HG03060 (cell line): Measurements from ENCODE around the gene HYDIN.

Experiments used
- ATAC-seq: cut with Tn5 transposase; IDR thresholded peaks from one replicate; pipeline ENCODE4 v1.9.1; 2021; ENCODE audit warnings: low read depth, moderate number of reproducible peaks; ENCODE audit not compliant: unreplicated experiment

HYDIN gene

DNA sequence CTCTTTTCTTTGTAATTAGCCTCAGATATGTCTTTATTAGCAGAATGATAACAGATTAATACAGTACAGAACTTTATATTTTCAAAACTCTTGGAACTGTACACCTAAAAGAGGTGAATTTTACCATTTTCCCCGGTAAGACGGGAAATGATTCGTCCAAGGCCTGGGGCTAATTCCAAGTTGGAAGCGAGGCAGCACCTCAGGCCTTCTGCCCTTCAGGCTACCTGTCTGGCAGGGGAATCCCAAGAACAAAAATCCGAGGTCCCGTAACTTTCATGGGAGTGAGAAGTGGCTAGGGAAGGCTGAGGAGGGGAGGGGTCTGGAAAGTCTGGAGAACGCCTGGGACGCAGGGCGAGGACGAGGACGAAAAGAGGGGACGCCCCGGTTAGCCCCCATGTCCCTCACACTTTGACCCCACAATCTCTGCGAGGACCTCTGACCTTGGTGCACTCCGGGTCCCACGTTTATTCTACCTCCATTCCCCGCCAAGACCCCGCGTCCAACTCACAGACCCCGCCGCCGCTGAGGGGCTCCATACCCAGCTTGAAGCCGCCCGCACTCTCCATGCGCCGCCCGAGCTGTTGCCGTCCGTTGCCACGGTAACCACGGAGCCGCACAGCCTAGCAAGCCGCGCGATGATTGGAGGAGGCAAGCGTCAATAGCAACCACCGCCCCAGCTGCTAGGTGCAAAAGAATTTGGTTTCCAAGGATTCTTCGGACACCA is at the start of gene HYDIN:
TSS of gene HYDIN (minus strand) at position 601 of the 724 bp plus-strand sequence. CDS start 43,827 bp downstream, outside the sequence.
- no peak for ATAC-seq

DNA sequence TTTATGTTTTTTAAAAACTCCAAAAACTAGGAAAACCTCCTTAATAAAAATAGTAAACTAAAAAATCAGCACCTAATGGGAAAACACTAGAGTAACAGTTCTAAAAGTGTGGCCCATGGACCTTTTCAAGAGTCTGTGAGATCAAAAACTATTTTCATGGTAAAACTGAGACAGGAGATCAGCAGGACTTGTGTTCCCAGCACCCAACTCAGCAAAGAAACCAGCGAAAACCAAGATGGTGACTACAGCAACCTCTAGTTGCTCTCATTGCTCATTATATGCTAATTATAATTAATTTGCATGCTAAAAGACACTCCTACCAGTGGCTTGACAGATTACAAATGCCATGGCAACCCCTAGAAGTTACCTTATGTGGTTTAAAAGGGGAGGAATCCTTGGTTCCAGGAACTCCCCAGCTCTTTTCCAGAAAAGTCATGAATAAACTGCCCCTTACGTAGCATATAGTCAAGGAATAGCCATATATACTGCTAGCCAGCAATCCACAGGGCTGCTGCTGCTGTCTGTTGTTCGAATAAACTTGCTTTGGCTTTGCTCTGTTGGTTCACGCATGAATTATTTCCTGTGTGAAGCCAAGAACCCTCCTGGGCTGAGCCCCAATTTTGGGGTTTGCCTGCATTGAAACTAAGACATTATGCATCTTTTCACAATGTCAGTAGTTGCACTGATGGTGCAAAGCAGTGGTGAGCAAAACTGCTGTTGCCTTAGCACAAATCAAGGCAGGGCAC is 46.2 kb upstream of the HYDIN start:
- no peak for ATAC-seq

DNA sequence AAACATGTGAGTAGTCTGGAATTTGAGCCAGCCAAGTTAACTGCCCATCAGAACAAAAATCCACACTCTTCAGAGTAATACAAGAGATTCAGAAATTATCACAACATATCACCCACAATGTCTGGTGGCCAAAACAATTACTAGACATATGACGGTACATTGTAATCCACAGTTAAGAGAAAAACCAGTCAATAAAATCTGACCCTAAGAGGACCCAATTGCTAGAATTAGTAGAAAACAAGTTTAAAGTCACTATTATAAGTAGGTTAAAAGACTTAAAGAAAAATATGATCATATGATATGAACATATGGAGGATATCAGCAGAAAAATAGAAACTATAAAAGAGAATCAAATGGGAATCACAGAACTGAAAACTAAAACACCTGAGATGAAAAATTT is 42.9 kb upstream of the HYDIN start:
- ATAC-seq: no peak

DNA sequence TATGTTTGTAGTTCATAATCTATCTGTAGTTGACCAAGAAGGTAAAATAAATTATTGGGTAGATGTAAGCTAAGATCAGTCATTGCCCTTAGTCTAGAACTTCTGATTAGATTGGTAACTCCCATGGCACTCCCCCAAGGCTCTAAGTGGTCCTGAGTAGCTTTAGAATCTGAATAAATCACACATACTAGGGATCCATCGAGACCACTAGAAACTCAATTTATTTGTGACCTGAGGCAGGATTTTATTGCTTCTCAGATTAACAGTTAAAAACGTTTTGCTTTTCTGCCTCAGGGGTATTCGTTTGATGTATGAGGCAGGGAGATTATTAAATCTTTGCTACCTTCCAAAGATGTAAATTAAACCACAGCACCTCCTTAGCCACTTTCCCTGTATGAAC is 33.8 kb upstream of the HYDIN start:
- ATAC-seq: no peak

DNA sequence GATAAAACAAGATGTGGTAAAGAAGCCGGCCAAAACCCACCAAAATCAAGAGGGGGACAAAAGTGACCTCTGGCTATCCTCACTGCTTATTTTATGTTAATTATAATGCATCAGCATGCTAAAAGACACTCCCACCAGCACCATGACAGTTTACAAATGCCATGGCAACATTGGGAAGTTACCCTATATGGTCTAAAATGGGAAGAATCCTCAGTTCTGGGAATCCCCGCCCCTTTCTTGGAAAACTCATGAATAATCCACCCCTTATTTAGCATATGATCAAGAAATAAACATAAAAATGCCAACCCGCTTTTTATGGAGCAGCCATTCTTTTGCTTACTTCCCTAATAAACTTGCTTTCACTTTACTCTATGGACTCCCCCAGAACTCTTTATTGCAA is 33.1 kb upstream of the HYDIN start:
- no peak for ATAC-seq

DNA sequence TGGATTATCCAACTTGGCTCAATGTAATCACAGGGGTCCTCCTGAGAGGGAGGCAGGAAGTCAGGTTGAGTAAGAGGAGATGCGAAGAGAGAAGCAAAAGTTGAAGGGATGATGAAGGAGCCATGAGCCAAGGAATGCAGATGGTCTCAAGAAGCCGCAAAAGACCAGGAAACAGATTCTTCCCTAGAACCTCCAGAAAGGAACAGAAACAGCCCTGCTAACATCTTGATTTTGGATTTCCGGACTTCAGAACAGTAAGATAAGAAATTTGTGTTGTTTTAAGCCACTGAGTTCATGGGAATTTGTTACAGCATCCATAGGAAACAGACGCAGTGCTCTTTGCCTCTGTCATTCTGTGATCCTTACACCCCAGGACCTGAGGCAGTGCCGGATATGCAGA is 31.9 kb upstream of the HYDIN start:
- ATAC-seq: no peak

DNA sequence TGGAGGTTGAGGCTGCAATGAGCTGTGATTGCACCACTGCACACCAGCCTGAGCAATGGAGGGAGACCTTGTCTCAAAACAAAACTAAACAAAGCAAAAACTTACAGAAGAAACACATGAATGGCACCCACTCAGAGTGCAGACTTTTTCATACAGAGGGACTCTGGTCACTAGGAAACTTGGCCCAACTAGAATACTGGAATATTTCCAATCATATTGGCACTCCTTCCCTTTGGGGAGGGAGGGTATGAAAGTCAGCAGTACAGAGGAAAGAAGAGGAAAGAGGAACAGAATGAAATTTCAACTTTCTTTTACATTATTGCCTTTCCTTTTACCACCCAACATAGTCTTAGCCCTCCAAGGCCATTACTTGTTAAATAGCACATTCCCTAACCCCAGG is 30.5 kb upstream of the HYDIN start:
- ATAC-seq: no peak

DNA sequence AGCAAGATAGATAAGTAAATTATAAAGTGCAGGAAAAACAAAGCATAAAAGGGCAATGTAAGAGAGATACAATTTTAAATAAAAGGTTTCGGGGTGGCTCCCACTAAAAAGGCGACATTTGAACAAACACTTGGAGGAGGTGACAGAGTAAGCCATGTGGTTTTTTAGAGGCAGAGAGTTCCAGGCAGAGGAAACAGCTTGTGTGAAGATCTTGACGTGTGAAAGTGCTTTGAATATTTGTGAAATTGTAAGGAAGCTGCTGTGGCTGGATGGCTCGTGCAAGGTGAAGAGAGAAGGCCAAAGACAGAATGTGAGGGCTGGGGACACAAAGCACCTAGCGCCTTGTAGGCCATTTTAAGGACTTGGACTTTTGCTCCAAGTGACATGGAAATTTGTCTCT is 28.6 kb upstream of the HYDIN start:
- no peak for ATAC-seq

DNA sequence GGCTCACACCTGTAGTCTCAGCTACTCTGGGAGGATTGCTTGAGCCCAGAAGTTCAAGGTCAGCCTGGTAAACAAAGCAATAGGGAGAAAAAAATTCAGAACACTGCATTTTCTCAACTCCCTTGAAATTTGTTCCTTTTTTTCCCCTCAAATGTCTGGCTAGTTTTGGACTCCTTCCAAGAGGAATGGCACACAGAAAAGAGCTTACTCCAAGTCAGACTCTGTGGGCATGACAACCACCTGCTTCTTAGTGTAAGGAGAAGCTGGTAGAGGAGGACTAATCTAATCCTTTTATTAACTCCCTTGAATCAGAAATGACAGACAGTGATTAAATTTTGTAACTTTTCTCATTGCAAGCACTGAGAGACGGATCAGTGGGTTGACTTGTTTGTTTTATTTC is 27.9 kb upstream of the HYDIN start:
- no peak for ATAC-seq

DNA sequence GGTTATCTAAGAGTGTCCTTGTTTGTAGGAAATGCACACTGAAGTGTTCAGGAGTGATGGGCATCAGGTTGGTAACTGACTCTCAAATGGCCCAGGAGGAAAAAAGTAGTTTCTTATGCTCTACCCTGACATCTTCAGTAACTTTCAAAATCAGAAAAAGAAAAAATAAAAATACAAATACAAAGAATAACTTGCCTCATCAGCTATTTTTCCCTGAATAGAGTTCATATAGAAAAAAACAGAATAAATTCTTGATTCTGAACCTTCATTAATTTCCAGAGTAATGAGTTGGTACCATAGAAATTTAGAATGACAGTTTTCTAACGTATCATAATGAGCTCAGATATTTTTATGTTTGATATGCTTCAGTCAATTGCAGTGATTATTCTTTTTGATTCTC is 27.2 kb upstream of the HYDIN start:
- ATAC-seq: no peak

DNA sequence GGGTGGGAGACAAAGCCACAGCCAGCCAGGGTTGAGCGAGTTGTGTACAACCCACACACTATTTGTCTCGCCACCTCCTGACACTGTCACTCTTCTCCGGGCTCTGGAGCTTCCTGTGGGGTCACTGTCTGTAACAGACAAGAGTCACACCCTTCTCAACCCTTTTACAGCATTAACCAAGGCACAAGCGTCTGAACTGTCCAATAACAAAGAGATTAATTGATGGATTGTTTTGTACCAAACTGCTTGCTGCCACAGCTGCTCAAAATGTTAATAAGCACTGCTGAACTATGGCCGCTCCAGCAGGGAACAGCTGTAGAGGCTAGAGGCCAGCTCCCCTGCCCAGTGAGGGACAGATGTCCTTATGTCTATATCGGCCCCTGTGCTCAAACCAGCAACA is 25.2 kb upstream of the HYDIN start:
- no peak for ATAC-seq

DNA sequence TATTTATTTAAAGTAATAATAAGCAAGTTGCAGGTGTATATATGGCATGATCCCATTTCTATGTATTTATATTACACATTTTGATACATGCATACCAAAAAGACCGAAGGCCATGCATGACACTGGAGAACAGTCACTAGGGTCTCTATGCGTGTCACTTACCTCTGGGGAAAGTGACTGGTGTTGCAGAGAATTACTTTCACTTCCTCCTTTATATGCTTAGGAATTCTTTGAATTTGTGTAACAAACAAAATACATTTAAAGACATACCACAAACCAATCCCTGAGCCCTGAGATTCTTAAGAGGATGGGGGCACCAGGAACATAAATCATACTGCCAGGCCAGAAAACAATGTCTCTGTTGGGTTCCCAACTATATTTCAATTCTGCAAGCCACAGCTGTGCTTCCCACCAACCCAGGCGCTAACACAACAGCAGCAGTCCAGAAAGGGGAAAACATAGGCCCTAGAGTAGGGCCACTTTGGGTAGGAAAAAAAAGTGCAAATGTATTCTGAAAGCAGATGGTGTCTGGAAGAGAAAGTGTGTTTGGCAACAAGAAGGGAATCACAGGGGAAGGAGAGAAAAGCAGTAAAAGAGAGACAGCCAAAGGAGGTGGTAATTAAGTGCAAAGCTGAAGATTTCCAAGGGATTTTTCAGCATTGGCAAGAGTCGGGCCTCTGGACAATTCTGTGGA is 24.5 kb upstream of the HYDIN start:
- ATAC-seq: no peak

DNA sequence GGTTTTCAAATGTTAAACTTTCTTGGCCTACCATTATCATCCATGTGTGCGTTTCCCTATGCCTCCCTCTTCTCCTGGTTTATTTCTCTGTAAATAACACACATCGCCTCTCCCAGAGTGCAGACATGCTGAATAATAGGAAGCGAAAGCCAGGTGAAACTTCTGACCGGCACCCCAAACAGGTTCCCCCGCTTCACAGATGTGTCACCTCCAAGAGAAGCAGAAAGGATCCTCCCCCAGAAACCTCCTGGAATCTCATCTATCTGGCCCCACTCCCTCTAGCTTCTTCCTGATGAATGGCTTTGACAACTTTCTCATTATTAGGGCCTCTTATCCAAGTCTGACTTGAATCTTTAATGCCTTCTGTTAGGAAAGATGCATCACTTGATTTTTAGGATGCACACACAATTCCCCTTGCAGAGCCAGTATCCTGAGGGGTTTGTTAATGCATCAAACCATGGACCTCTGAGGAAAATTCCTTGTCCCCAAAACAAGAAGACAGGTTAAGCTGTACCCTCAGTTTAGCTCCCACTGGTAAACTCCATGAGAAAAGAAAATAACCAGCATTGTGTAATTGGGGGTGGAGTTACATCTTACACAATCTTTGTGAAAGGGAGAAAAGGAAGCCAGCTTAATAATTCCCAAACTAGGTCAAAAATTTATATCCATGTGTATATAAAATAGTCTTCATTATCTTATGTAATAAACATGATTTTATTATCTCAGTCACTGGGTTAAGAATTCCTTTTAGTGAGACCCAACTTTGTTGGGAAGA is 20.1 kb upstream of the HYDIN start:
- no peak for ATAC-seq

DNA sequence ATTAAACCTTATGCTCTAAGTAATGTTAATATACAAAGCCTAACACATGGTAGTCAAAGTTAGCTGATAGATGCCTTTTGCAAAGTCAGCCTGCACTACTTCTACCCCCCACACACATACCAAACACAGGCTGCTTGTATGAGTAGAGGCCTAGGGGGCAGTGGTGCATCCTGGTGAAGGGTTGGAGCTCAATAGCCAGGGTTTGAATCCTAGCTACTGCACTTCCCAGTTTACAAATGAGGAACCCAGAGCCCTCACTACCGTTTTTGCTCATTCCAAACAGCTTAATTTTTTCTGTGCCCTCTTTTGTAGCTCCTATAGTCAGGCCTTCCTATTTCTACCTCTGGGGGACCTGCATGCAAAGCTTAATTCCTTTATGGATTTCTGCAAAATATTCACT is 18.9 kb upstream of the HYDIN start:
- ATAC-seq: no peak

DNA sequence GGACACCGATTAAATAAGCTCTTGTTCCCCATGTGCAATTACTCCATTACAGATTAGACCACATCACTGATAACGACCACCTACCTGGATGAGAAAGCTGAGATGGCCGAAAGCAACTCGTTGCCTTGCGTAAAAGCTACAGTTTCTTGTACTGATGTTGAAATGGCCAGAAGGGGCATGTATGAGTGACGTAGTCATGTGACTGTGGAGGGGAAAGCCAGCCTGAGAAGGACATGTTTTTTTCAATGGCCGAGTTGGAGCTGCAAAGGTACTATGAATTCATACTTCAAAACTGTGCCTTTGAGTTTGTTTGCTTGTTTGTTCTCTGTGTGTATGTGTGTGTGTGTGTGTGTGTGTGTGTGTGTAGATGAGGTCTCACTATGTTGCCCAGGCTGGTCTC is 17.0 kb upstream of the HYDIN start:
- no peak for ATAC-seq

DNA sequence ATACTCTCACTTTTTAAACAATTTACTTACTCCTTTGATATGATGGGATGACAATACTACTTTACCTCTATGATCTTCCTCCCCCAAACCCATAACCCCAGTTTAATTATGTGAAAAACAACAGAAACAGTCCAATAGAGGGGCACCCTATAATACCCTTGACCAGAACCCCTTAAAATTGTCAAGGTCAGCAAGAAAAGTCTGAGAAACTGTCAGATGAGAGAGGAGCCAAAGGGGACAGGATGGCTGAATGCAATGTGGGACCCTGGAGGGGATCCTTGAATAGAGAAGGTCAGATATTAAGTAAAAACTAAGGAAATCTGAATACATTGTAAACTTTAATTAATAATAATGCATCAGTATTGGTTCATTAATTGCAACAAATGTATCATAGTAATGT is 15.8 kb upstream of the HYDIN start:
- no peak for ATAC-seq

DNA sequence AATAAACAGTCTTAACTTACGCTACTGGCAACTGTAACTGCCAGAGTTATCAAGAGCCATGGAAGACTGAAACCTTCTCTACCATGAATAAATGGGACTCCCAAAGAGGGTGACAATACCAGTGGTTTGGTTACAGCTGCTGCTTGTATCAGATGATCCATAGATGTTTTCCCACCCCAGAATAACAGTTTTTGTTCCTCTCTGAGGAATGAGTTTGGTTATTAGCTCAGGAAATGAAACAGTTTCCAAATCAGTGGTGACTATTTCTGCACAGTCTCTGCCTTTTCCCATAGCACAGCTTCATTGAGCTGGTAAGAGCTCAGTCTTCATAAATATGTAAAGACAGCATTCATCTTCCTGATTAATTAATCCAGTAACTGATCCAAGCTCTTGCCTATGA is 14.0 kb upstream of the HYDIN start:
- no peak for ATAC-seq

DNA sequence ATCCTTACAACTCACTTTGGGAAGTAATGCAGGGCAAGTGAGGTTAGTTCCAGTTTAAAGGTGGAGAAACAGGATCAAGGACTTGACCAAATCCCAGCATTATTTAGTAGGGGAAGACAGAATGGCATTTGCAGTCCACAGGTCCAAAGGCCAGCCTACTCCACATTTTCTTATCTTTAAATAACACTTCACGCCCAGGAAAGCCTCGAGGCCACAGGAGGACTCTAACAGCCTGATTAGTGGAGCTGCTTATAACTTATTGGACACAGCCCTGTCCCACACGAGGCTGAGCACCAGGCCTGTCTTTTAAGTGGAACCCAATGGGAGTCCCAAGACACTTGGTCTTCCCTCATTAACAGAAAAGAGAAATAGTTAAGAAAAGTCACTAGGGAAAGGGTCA is 12.1 kb upstream of the HYDIN start:
- ATAC-seq: no peak

DNA sequence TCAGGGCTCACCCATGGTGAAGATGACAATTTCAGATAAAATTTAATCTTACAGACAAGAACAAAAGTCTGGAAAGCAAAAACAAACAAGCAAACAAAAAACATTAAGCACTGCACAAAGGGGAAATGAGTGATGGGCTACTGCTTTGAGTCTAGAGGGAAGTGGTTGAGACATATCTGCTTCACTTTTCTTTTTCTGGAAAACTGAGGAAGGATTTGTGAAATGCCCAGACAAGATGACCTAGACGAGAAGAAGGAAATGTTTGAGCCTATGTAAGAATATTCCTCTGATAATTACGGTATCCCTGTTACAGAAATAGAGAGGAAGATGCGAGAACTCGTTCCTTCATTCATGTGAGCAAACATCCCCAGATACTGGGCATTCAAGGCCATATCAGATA is 11.5 kb upstream of the HYDIN start:
- ATAC-seq: no peak

DNA sequence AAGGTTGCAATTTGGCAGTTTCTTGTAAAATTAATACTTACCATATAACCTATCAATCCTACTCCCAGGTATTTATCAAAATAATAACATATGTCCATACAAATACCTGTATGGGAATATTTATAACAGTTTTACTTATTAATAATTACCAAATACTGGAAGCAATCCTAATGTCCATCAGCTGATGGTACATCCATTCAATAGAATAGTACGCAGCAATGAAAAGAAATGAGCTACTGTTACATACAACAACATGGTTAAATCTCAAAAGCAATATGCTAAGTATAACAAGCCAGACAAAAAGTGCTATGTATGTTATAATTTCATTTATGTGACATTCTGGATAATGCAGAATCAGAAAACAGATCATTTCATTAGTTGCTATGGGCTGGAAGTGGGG is 1.2 kb downstream of the HYDIN start:
- ATAC-seq: no peak
